NCI-H2107 (cell line): ENCODE measurements around the gene GOLGA6L6.
"Not testable (repeated sequence)": the region's sequence is repeated elsewhere in the genome, so short reads cannot be mapped to it uniquely, and the experiment has no call there.

Experiments used
- DNase-seq: peaks from one replicate; lab custom pipeline; 2025; lab: John Stamatoyannopoulos, UW

The GOLGA6L6 gene

GRCh38 chr15:20541700-20542099 is at the start of gene GOLGA6L6:
Gene GOLGA6L6 (minus strand): TSS chr15:20541800. CDS start chr15:20541709, 91 bp downstream.
- DNase-seq = not testable (repeated sequence)

GRCh38 chr15:20590069-20590468 is 48.5 kb upstream of the GOLGA6L6 start:
- not testable (repeated sequence) for DNase-seq

GRCh38 chr15:20586821-20587220 is 45.2 kb upstream of the GOLGA6L6 start:
- not testable (repeated sequence) for DNase-seq

GRCh38 chr15:20582726-20583115 is 41.1 kb upstream of the GOLGA6L6 start:
- DNase-seq = not testable (repeated sequence)

- not testable (repeated sequence) for DNase-seq
These were observed 40.6 kb upstream of the GOLGA6L6 start for GRCh38 chr15:20582109-20582725.

- not testable (repeated sequence) for DNase-seq
These were observed 39.9 kb upstream of the GOLGA6L6 start for GRCh38 chr15:20581261-20582108.

- not testable (repeated sequence) for DNase-seq
These were observed 38.1 kb upstream of the GOLGA6L6 start for GRCh38 chr15:20579662-20580061.

- not testable (repeated sequence) for DNase-seq
These were observed 9.7 kb upstream of the GOLGA6L6 start for GRCh38 chr15:20551289-20551688.

GRCh38 chr15:20505926-20506658 is 35.5 kb downstream of the GOLGA6L6 start:
- not testable (repeated sequence) for DNase-seq

GRCh38 chr15:20502839-20503238 is 38.8 kb downstream of the GOLGA6L6 start:
- DNase-seq = not testable (repeated sequence)

- not testable (repeated sequence) for DNase-seq
These were observed 39.9 kb downstream of the GOLGA6L6 start for GRCh38 chr15:20501512-20502222.

- DNase-seq = not testable (repeated sequence)
These were observed 43.8 kb downstream of the GOLGA6L6 start for GRCh38 chr15:20497781-20498180.

GRCh38 chr15:20493035-20493434 is 48.6 kb downstream of the GOLGA6L6 start:
- DNase-seq = not testable (repeated sequence)

GRCh38 chr15:20492598-20492997 is 49.0 kb downstream of the GOLGA6L6 start:
- DNase-seq = not testable (repeated sequence)

- not testable (repeated sequence) for DNase-seq
These were observed 52.3 kb downstream of the GOLGA6L6 start for GRCh38 chr15:20489320-20489719.
